ENCODE data around the gene STRN4. TPM values are rescaled to one million over a fixed set of nuclear protein-coding genes. Genes with fewer than 3 reads are reported as not detected.

The STRN4 gene
- total and polyA plus RNA-seq, 4 donors: 9.5 to 29.9 (median 24.8) TPM

DNA sequence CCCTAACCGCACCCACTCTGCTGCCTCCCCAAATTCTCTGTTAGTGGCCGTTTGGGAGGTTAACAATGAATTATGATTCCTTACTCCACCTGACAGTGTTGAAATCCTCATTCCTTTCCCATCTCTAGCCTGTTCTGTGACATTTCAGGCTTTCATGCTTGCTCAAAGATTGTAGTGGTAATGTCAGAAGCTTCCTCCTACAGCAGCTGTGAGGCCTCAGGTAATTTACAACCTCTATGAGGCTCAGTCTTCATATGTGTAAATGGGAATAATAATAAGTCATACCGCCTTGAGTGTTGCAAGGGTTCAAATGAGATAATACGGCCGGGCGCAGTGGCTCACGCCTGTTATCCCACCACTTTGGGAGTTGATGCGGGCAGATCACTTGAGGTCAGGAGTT, 43.1 kb upstream of the STRN4 start:
- H3K4me3 ChIP-seq (ENCODE audit: low read depth in 1 of 3, low read length in 3 of 3): no peak overlapping the region
- no peak overlapping the region for H3K9ac ChIP-seq (ENCODE audit: low read depth in 1 of 2, low read length in 2 of 2)
- no peak overlapping the region for H3K27ac ChIP-seq (ENCODE audit: low read depth in 1 of 2, low read length in 2 of 2)
- DNase-seq (ENCODE audit: low spot score): no peak
- H3K9me3 ChIP-seq (ENCODE audit: control insufficient read depth in 4 of 4, low read length in 3 of 4): no peaks in the 10 kb centered on the region
- TF ChIP-seq, protein P1, sequence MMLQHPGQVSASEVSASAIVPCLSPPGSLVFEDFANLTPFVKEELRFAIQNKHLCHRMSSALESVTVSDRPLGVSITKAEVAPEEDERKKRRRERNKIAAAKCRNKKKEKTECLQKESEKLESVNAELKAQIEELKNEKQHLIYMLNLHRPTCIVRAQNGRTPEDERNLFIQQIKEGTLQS (IDR thresholded peaks at IDR 0.05): no peak
- TF ChIP-seq GABPA (IDR thresholded peaks at IDR 0.05 in 1 of 2, conservative IDR thresholded peaks at IDR 0.05 in 1 of 2) (no peak), NR2F2 (IDR thresholded peaks at IDR 0.05) (no peak), RAD21 (IDR thresholded peaks at IDR 0.05) (no peak), FOXA2 (IDR thresholded peaks at IDR 0.05) (no peak), HNF4G (IDR thresholded peaks at IDR 0.05) (no peak), RXRA (IDR thresholded peaks at IDR 0.05) (no peak), TAF1 (conservative IDR thresholded peaks at IDR 0.05) (no peak), SP1 (IDR thresholded peaks at IDR 0.05) (no peak), JUND (IDR thresholded peaks at IDR 0.05) (no peak), FOXA1 (IDR thresholded peaks at IDR 0.05) (no peak), EGR1 (IDR thresholded peaks at IDR 0.05; ENCODE audit: low read depth in 2 of 2) (no peak), YY1 (IDR thresholded peaks at IDR 0.05) (no peak), HNF4A (conservative IDR thresholded peaks at IDR 0.05) (no peak)
- TF ChIP-seq, protein P2, sequence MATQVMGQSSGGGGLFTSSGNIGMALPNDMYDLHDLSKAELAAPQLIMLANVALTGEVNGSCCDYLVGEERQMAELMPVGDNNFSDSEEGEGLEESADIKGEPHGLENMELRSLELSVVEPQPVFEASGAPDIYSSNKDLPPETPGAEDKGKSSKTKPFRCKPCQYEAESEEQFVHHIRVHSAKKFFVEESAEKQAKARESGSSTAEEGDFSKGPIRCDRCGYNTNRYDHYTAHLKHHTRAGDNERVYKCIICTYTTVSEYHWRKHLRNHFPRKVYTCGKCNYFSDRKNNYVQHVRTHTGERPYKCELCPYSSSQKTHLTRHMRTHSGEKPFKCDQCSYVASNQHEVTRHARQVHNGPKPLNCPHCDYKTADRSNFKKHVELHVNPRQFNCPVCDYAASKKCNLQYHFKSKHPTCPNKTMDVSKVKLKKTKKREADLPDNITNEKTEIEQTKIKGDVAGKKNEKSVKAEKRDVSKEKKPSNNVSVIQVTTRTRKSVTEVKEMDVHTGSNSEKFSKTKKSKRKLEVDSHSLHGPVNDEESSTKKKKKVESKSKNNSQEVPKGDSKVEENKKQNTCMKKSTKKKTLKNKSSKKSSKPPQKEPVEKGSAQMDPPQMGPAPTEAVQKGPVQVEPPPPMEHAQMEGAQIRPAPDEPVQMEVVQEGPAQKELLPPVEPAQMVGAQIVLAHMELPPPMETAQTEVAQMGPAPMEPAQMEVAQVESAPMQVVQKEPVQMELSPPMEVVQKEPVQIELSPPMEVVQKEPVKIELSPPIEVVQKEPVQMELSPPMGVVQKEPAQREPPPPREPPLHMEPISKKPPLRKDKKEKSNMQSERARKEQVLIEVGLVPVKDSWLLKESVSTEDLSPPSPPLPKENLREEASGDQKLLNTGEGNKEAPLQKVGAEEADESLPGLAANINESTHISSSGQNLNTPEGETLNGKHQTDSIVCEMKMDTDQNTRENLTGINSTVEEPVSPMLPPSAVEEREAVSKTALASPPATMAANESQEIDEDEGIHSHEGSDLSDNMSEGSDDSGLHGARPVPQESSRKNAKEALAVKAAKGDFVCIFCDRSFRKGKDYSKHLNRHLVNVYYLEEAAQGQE (IDR thresholded peaks at IDR 0.05): no peak
- TF ChIP-seq, protein P3, sequence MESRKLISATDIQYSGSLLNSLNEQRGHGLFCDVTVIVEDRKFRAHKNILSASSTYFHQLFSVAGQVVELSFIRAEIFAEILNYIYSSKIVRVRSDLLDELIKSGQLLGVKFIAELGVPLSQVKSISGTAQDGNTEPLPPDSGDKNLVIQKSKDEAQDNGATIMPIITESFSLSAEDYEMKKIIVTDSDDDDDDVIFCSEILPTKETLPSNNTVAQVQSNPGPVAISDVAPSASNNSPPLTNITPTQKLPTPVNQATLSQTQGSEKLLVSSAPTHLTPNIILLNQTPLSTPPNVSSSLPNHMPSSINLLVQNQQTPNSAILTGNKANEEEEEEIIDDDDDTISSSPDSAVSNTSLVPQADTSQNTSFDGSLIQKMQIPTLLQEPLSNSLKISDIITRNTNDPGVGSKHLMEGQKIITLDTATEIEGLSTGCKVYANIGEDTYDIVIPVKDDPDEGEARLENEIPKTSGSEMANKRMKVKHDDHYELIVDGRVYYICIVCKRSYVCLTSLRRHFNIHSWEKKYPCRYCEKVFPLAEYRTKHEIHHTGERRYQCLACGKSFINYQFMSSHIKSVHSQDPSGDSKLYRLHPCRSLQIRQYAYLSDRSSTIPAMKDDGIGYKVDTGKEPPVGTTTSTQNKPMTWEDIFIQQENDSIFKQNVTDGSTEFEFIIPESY (IDR thresholded peaks at IDR 0.05): no peak
- TF ChIP-seq, protein P4, sequence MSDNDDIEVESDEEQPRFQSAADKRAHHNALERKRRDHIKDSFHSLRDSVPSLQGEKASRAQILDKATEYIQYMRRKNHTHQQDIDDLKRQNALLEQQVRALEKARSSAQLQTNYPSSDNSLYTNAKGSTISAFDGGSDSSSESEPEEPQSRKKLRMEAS (IDR thresholded peaks at IDR 0.05): no peak
- TF ChIP-seq, protein P5, sequence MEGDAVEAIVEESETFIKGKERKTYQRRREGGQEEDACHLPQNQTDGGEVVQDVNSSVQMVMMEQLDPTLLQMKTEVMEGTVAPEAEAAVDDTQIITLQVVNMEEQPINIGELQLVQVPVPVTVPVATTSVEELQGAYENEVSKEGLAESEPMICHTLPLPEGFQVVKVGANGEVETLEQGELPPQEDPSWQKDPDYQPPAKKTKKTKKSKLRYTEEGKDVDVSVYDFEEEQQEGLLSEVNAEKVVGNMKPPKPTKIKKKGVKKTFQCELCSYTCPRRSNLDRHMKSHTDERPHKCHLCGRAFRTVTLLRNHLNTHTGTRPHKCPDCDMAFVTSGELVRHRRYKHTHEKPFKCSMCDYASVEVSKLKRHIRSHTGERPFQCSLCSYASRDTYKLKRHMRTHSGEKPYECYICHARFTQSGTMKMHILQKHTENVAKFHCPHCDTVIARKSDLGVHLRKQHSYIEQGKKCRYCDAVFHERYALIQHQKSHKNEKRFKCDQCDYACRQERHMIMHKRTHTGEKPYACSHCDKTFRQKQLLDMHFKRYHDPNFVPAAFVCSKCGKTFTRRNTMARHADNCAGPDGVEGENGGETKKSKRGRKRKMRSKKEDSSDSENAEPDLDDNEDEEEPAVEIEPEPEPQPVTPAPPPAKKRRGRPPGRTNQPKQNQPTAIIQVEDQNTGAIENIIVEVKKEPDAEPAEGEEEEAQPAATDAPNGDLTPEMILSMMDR (IDR thresholded peaks at IDR 0.05; ENCODE audit: low read depth, low read length, missing input control): no peak
- H3K36me3 ChIP-seq (ENCODE audit: control insufficient read depth in 4 of 4, insufficient read depth in 3 of 4, low read depth in 1 of 4, low read length in 3 of 4): no peaks in the 10 kb centered on the region
- H3K4me1 ChIP-seq (ENCODE audit: control insufficient read depth in 4 of 4, insufficient read depth in 4 of 4, low read length in 3 of 4): peaks cover 6 to 22% (median 14%) of the 10 kb centered on the region in 4 donors
- H3K27me3 ChIP-seq (ENCODE audit: control insufficient read depth in 4 of 4, insufficient read depth in 4 of 4, low read length in 3 of 4): peaks cover 0 to 2% (median 0%) of the 10 kb centered on the region in 4 donors
- 89% methylated on average over 8 of the region's 8 CpGs for WGBS

All from liver (tissue), 9 donors.